VCaP (cell line): Measurements from ENCODE around the gene GID4.

Source experiments
- H3K27ac ChIP-seq: fragments of 450-650 bp; 2 replicates; pipeline ENCODE4 v1.5.1; 2017
- CTCF ChIP-seq: fragments of 450-650 bp; conservative IDR thresholded peaks from 2 replicates; pipeline ENCODE4 v1.5.1; 2017; ENCODE audit warnings: mild to moderate bottlenecking, moderate library complexity

Gene GID4

GRCh38 chr17:18017958-18018357, 21.2 kb upstream of the GID4 start:
- no peak overlapping the region for H3K27ac ChIP-seq

DNA sequence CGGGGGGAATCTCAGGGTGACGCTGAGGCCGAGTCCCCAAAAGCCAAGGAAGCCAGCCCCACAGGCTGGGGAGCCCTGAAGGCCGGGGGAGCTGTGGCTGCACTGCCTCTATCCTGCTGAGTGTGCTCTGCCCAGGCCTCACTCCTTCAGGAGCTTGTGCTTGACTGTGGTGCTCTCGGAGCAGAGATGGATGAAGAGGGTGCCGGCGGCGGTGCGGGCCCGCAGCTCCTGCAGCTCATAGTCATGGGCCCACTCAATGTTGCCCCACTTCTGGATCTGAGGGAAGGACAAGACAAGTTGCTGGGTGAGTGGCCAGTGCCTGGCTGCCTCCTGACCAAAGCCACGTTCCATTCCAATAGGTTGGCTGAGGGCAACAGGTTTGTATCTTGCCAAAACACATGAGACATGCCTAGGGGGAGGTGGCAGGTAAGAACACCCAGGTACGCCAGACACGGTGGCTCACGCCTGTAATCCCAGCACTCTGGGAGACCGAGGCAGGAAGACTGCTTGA, 20.7 kb upstream of the GID4 start:
- no peak for TF ChIP-seq CTCF
- no peak overlapping the region for H3K27ac ChIP-seq

More at GRCh38 chr17:18017958-18018357, 21.2 kb upstream of the GID4 start:
- no peak for TF ChIP-seq CTCF

DNA sequence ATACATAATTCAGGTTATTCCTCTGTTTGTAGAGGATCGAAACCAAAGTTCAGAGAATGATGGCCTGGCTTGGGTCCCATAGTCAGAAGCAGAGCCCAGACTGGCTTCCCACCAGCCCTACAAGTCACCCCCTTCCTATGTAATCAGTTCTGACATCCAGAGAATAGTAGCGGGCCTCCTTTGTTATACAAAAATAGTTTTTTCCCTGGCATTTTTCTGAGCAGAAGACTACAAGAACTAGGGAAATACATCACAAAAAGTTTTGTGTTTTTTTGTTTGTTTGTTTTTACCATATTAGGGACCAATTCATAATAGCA, 19.4 kb upstream of the GID4 start:
- H3K27ac ChIP-seq, result no peak overlapping the region
- TF ChIP-seq CTCF, result no peak

- H3K27ac ChIP-seq, result no peak overlapping the region
- no peak for TF ChIP-seq CTCF
These were observed 18.2 kb upstream of the GID4 start for GRCh38 chr17:18020971-18021370.

GRCh38 chr17:18021372-18021771, 17.8 kb upstream of the GID4 start:
- H3K27ac ChIP-seq, result no peak overlapping the region
- no peak for TF ChIP-seq CTCF

- H3K27ac ChIP-seq, result no peak overlapping the region
- TF ChIP-seq CTCF, result no peak
These were observed 13.8 kb upstream of the GID4 start for GRCh38 chr17:18025241-18025944.

GRCh38 chr17:18025945-18026776, 13.0 kb upstream of the GID4 start:
- TF ChIP-seq CTCF, result no peak
- H3K27ac ChIP-seq, result no peak overlapping the region
